IMR-90 (cell line): Measurements from ENCODE around the gene SNX2. TPM values are rescaled to one million over a fixed set of nuclear protein-coding genes. Genes with fewer than 3 reads are reported as not detected.
A peak's percentile ranks its signal among the peaks of the same experiment; 100 is the strongest.

Experiments
- ATAC-seq: fragments of 200-7000 bp; cut with Tn5 transposase; 2 replicates; pipeline ENCODE4 v1.9.1; 2020; ENCODE audit warnings: low read depth, mild to moderate bottlenecking, moderate library complexity
- BruUV-seq: library from RNA; stranded (reverse); fragments of 400-500 nt; replicated peaks from 2 replicates; lab custom pipeline; 2021; lab: Mats Ljungman, UMichigan
- CTCF ChIA-PET: fragments of 300-600 bp; formaldehyde crosslinking; extraction: SDS; loops from one replicate; lab custom pipeline; 2021; ENCODE audit warnings: antibody characterized with exemption; lab: Yijun Ruan, JAX
- POLR2A ChIA-PET: fragments of 300-600 bp; sonication (Branson Sonifier 250); formaldehyde crosslinking; loops from one replicate; lab custom pipeline; 2022; ENCODE audit warnings: antibody characterized with exemption; ENCODE audit not compliant: unreplicated experiment; lab: Charles Lee
- DNase-seq: peaks from one replicate; pipeline ENCODE4 v3.0.0; 2013
- H2AFZ ChIP-seq: replicated peaks from 2 replicates; pipeline ENCODE3; 2013; ENCODE audit warnings: low read length, mild to moderate bottlenecking; ENCODE audit not compliant: poor library complexity
- H2AK5ac ChIP-seq: 2 replicates; pipeline ENCODE4 v1.6.1; 2013; ENCODE audit warnings: low read depth, low read length, inconsistent platforms
- H2AK9ac ChIP-seq: replicated peaks from 2 replicates; pipeline ENCODE3; 2013; ENCODE audit warnings: mild to moderate bottlenecking, low read depth, low read length, moderate library complexity; ENCODE audit not compliant: poor library complexity
- H2BK120ac ChIP-seq: 2 replicates; pipeline ENCODE4 v1.6.1; 2013; ENCODE audit warnings: low read depth, low read length, inconsistent platforms
- H2BK15ac ChIP-seq: 3 replicates; pipeline ENCODE4 v1.6.1; 2013; ENCODE audit warnings: low read depth, low read length, inconsistent platforms
- H2BK20ac ChIP-seq: 2 replicates; pipeline ENCODE4 v1.6.1; 2013; ENCODE audit warnings: low read depth, mild to moderate bottlenecking, inconsistent platforms, low read length, moderate library complexity
- H2BK5ac ChIP-seq: 2 replicates; pipeline ENCODE4 v1.6.1; 2013; ENCODE audit warnings: mild to moderate bottlenecking, low read depth, low read length, inconsistent platforms; ENCODE audit not compliant: poor library complexity, severe bottlenecking
- H3K14ac ChIP-seq: replicated peaks from 2 replicates; pipeline ENCODE4 v1.6.1; 2013; ENCODE audit warnings: low read depth, low read length, inconsistent platforms
- H3K18ac ChIP-seq: 2 replicates; pipeline ENCODE4 v1.6.1; 2013; ENCODE audit warnings: low read depth, low read length, control low read depth
- H3K23ac ChIP-seq: 2 replicates; pipeline ENCODE4 v1.6.1; 2013; ENCODE audit warnings: low read depth, low read length, inconsistent platforms
- H3K27ac ChIP-seq: 2 replicates; pipeline ENCODE4 v1.5.1; 2013; ENCODE audit warnings: mild to moderate bottlenecking, control low read depth, low read length; ENCODE audit not compliant: insufficient read depth
- H3K27me3 ChIP-seq: 2 replicates; pipeline ENCODE4 v1.6.1; 2013; ENCODE audit warnings: low read length; ENCODE audit not compliant: control insufficient read depth, insufficient read depth
- H3K36me3 ChIP-seq: 2 replicates; pipeline ENCODE4 v1.6.1; 2013; ENCODE audit warnings: low read length, mixed read lengths; ENCODE audit not compliant: control insufficient read depth, insufficient read depth
- H3K4ac ChIP-seq: 2 replicates; pipeline ENCODE4 v1.6.1; 2013; ENCODE audit warnings: low read depth, low read length, inconsistent platforms
- H3K4me1 ChIP-seq: 2 replicates; pipeline ENCODE4 v1.6.1; 2013; ENCODE audit warnings: low read length, mixed read lengths; ENCODE audit not compliant: control insufficient read depth, insufficient read depth
- H3K4me2 ChIP-seq: 2 replicates; pipeline ENCODE4 v1.6.1; 2013; ENCODE audit warnings: low read depth, mild to moderate bottlenecking, control low read depth, low read length, moderate library complexity
- H3K4me3 ChIP-seq: 2 replicates; pipeline ENCODE4 v1.5.1; 2013; ENCODE audit warnings: low read depth, mild to moderate bottlenecking, control low read depth, low read length, moderate library complexity; ENCODE audit not compliant: insufficient read depth
- H3K56ac ChIP-seq: 2 replicates; pipeline ENCODE4 v1.6.1; 2013; ENCODE audit warnings: low read length, inconsistent platforms; ENCODE audit not compliant: insufficient read depth; ENCODE audit errors: extremely low read depth
- H3K79me1 ChIP-seq, 2 experiments: 2 replicates each; pipeline ENCODE4 v1.6.1; 2013; ENCODE audit warnings: low read length in 2 of 2, inconsistent platforms in 1 of 2, low read depth in 1 of 2
- H3K9ac ChIP-seq: 2 replicates; pipeline ENCODE4 v1.6.1; 2013; ENCODE audit warnings: low read depth, low read length, control low read depth
- H3K9me1 ChIP-seq: 2 replicates; pipeline ENCODE4 v1.6.1; 2013; ENCODE audit warnings: low read length, inconsistent platforms; ENCODE audit not compliant: insufficient read depth
- H3K9me3 ChIP-seq: 2 replicates; pipeline ENCODE4 v1.6.1; 2013; ENCODE audit warnings: low read length; ENCODE audit not compliant: control insufficient read depth, insufficient read depth
- H4K20me1 ChIP-seq: 2 replicates; pipeline ENCODE4 v1.6.1; 2013; ENCODE audit warnings: low read length, inconsistent platforms; ENCODE audit not compliant: insufficient read depth
- H4K5ac ChIP-seq: 2 replicates; pipeline ENCODE4 v1.6.1; 2013; ENCODE audit warnings: mild to moderate bottlenecking, low read depth, low read length, control low read depth
- H4K8ac ChIP-seq, 2 experiments: 2 replicates each; pipeline ENCODE4 v1.6.1; 2013; ENCODE audit warnings: low read depth in 2 of 2, low read length in 2 of 2, control low read depth in 1 of 2, inconsistent platforms in 1 of 2
- H4K91ac ChIP-seq: 2 replicates; pipeline ENCODE4 v1.6.1; 2013; ENCODE audit warnings: low read depth, low read length, inconsistent platforms; ENCODE audit not compliant: insufficient read depth
- CEBPB ChIP-seq: IDR thresholded peaks from 2 replicates; pipeline ENCODE4 v1.6.1; 2012; ENCODE audit warnings: low read depth, low read length, improper control_type of control experiment
- MAFK ChIP-seq: IDR thresholded peaks from 2 replicates; pipeline ENCODE4 v1.6.1; 2012; ENCODE audit warnings: low read depth, low read length, improper control_type of control experiment
- MXI1 ChIP-seq: IDR thresholded peaks from 2 replicates; pipeline ENCODE4 v1.6.1; 2012; ENCODE audit warnings: low read depth, mild to moderate bottlenecking, low read length, moderate library complexity, borderline replicate concordance
- RAD21 ChIP-seq: IDR thresholded peaks from 2 replicates; pipeline ENCODE4 v1.6.1; 2012; ENCODE audit warnings: low read length, improper control_type of control experiment
- RFX5 ChIP-seq: IDR thresholded peaks from 2 replicates; pipeline ENCODE4 v1.8.0; 2012; ENCODE audit warnings: low read depth, mild to moderate bottlenecking, low read length, moderate library complexity
- dilution Hi-C: fragments of 300-500 bp; cut with HindIII; formaldehyde crosslinking; loops from one replicate; pipeline ENCODE4 v1.14.3; 2018; ENCODE audit warnings: low sequenced_read_pairs; ENCODE audit not compliant: unreplicated experiment
- in situ Hi-C: fragments of 300-500 bp; cut with MboI; formaldehyde crosslinking; loops from 3 replicates; pipeline ENCODE4 v1.14.3; 2019; ENCODE audit warnings: low sequenced_read_pairs, inconsistent platforms, mixed read lengths
- intact Hi-C: fragments of 100-400 bp; cut with micrococcal nuclease; formaldehyde crosslinking; loops from 2 replicates; pipeline ENCODE4 v1.10.0; 2022
- polyA plus RNA-seq, 3 experiments: library from polyadenylated mRNA; depleted of rRNA; stranded (reverse); fragments of >200 nt; gene quantifications; 2 replicates each; pipeline ENCODE4 v1.2.3, GENCODE V29; 2012; ENCODE audit warnings: low replicate concordance in 1 of 3
- total RNA-seq: library from RNA; depleted of rRNA; stranded (reverse); fragments of >200 nt; gene quantifications from 2 replicates; pipeline ENCODE4 v1.2.3, GENCODE V29; 2012
- TF ChIP-seq, protein P1 (sequence below): fragments of 150-350 bp; IDR thresholded peaks from 2 replicates; pipeline ENCODE4 v1.6.1; 2016; ENCODE audit warnings: low read depth, mild to moderate bottlenecking, low read length, moderate library complexity, borderline replicate concordance

Gene SNX2
- total and polyA plus RNA-seq, 2 of the 4 experiments (the other 2 are of a cell fraction): 26.3 to 52.9 TPM

DNA sequence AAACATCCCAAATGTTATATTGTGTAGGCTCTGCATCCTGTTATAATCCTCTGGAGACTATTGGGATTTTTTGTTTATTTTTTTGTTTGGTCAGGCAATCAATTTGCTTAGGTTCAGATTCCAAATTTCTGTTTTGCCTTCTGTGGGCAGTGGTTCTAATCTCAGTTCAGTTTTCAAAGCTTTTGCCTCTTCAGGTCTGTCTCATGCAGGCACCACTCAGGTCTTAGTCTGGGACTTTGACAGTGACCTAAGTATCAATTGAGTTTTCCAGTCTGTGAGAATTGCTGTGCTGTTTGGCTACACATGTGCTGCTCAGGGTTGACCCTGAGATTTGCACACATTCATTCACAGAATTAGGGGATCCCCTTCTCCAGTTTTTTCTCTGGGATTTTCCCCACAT, 14.1 kb downstream of the SNX2 start:
- peaks cover 2% of the 10 kb centered on the region; the same call in 1 of the 2 replicates for H3K9me3 ChIP-seq
- H2BK120ac ChIP-seq: no peak overlapping the region
- ChIA-PET CTCF (no interaction called here), POLR2A (no interaction called here)
- H3K4ac ChIP-seq: no peak overlapping the region
- no peak overlapping the region for H3K56ac ChIP-seq
- peak overlapping the region; percentile 49 for H2BK5ac ChIP-seq
- intact Hi-C loops (no loop called here), dilution Hi-C loops (no loop called here), in situ Hi-C loops (no loop called here)
- ATAC-seq (0 out of 2 replicates have a peak, but pooled peaks have one; percentile 14), DNase-seq (no peak)
- H2AK9ac ChIP-seq: no peak overlapping the region
- no peak for TF ChIP-seq MXI1
- TF ChIP-seq RFX5: no peak
- no peak for TF ChIP-seq CEBPB
- no peak for TF ChIP-seq RAD21
- no peak for TF ChIP-seq MAFK
- TF ChIP-seq, protein P1, sequence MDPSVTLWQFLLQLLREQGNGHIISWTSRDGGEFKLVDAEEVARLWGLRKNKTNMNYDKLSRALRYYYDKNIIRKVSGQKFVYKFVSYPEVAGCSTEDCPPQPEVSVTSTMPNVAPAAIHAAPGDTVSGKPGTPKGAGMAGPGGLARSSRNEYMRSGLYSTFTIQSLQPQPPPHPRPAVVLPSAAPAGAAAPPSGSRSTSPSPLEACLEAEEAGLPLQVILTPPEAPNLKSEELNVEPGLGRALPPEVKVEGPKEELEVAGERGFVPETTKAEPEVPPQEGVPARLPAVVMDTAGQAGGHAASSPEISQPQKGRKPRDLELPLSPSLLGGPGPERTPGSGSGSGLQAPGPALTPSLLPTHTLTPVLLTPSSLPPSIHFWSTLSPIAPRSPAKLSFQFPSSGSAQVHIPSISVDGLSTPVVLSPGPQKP: no peak
- H4K91ac ChIP-seq: no peak overlapping the region
- peaks cover 21% of the 10 kb centered on the region for H4K20me1 ChIP-seq
- H3K4me2 ChIP-seq: no peak overlapping the region
- H2BK15ac ChIP-seq: no peak overlapping the region
- no peak overlapping the region for H3K23ac ChIP-seq
- no peak overlapping the region for H3K18ac ChIP-seq
- H3K36me3 ChIP-seq: 0 out of 2 replicates have a peak, but pooled peaks cover 2% of the 10 kb centered on the region
- H3K27ac ChIP-seq: no peak overlapping the region
- H3K14ac ChIP-seq: no peak overlapping the region
- no peak overlapping the region for H4K8ac ChIP-seq
- H2AFZ ChIP-seq: no peak overlapping the region
- no peak overlapping the region for H2AK5ac ChIP-seq
- H4K5ac ChIP-seq: no peak overlapping the region
- H3K9me1 ChIP-seq: 0 out of 2 replicates have a peak, but pooled peaks cover 4% of the 10 kb centered on the region
- H2BK20ac ChIP-seq: no peak overlapping the region
- no TSS peak for BruUV-seq
- no peak overlapping the region for H3K4me3 ChIP-seq
- peaks cover 6 to 32% of the 10 kb centered on the region in 2 experiments for H3K79me1 ChIP-seq
- H3K9ac ChIP-seq: no peak overlapping the region
- H3K27me3 ChIP-seq: no peaks in the 10 kb centered on the region
- peaks cover 2% of the 10 kb centered on the region for H3K4me1 ChIP-seq
